Effector memory CD4-positive, alpha-beta T cell (primary cell): ENCODE measurements around the gene TAF4.

Experiments
- DNase-seq, 3 donors: peaks; one replicate each; pipeline ENCODE4 v3.0.0-alpha.2; 2020
- H3K27ac ChIP-seq: 2 replicates; pipeline ENCODE4 v1.7.0; 2013; ENCODE audit warnings: mild to moderate bottlenecking, low read length, moderate library complexity; ENCODE audit not compliant: insufficient read depth, poor library complexity, severe bottlenecking
- H3K27me3 ChIP-seq: replicated peaks from 2 replicates; pipeline ENCODE4 v1.7.0; 2013; ENCODE audit warnings: mild to moderate bottlenecking, low read length; ENCODE audit not compliant: insufficient read depth, control insufficient read depth, poor library complexity, severe bottlenecking
- H3K36me3 ChIP-seq: 2 replicates; pipeline ENCODE4 v1.7.0; 2013; ENCODE audit warnings: mild to moderate bottlenecking, low read length, moderate library complexity; ENCODE audit not compliant: control insufficient read depth, insufficient read depth
- H3K4me1 ChIP-seq: 2 replicates; pipeline ENCODE4 v1.7.0; 2013; ENCODE audit warnings: low read length, mild to moderate bottlenecking; ENCODE audit not compliant: control insufficient read depth, insufficient read depth, poor library complexity, severe bottlenecking
- H3K4me3 ChIP-seq: 2 replicates; pipeline ENCODE4 v1.7.0; 2013; ENCODE audit warnings: low read length, low read depth, mild to moderate bottlenecking; ENCODE audit not compliant: insufficient read depth, poor library complexity, severe bottlenecking
- H3K9me3 ChIP-seq: 2 replicates; pipeline ENCODE4 v1.7.0; 2013; ENCODE audit warnings: mild to moderate bottlenecking, low read length, moderate library complexity; ENCODE audit not compliant: control insufficient read depth

Gene TAF4

GRCh38 chr20:61965606-61966491, 99.8 kb downstream of the TAF4 start:
- DNase-seq = no peak
- H3K36me3 ChIP-seq = no peaks in the 10 kb centered on the region

GRCh38 chr20:61964675-61965605, 100.7 kb downstream of the TAF4 start:
- Histone ChIP-seq H3K27me3 (no peaks in the 10 kb centered on the region), H3K9me3 (no peaks in the 10 kb centered on the region), H3K27ac (no peak overlapping the region), H3K36me3 (no peaks in the 10 kb centered on the region), H3K4me3 (no peak overlapping the region), H3K4me1 (no peaks in the 10 kb centered on the region)
- no peak for DNase-seq

More at GRCh38 chr20:61965606-61966491, 99.8 kb downstream of the TAF4 start:
- no peaks in the 10 kb centered on the region for H3K27me3 ChIP-seq
- no peak overlapping the region for H3K4me3 ChIP-seq
- H3K27ac ChIP-seq = no peak overlapping the region
- no peaks in the 10 kb centered on the region for H3K4me1 ChIP-seq
- no peaks in the 10 kb centered on the region for H3K9me3 ChIP-seq

- H3K27ac ChIP-seq = no peak overlapping the region
- no peaks in the 10 kb centered on the region for H3K27me3 ChIP-seq
- no peak overlapping the region for H3K4me3 ChIP-seq
- H3K9me3 ChIP-seq = no peaks in the 10 kb centered on the region
- no peaks in the 10 kb centered on the region for H3K36me3 ChIP-seq
- H3K4me1 ChIP-seq = no peaks in the 10 kb centered on the region
- DNase-seq = no peak
Measured at GRCh38 chr20:61963885-61964674, 101.6 kb downstream of the TAF4 start.

- Histone ChIP-seq H3K4me3 (no peak overlapping the region), H3K36me3 (no peaks in the 10 kb centered on the region), H3K27ac (no peak overlapping the region), H3K9me3 (no peaks in the 10 kb centered on the region), H3K4me1 (no peaks in the 10 kb centered on the region), H3K27me3 (no peaks in the 10 kb centered on the region)
- no peak for DNase-seq
Measured at GRCh38 chr20:61963149-61963548, 102.5 kb downstream of the TAF4 start.

GRCh38 chr20:61960836-61961235, 104.8 kb downstream of the TAF4 start:
- H3K9me3 ChIP-seq = no peaks in the 10 kb centered on the region
- no peak overlapping the region for H3K27ac ChIP-seq
- H3K4me3 ChIP-seq = no peak overlapping the region
- no peaks in the 10 kb centered on the region for H3K36me3 ChIP-seq
- no peak for DNase-seq
- no peaks in the 10 kb centered on the region for H3K27me3 ChIP-seq
- no peaks in the 10 kb centered on the region for H3K4me1 ChIP-seq

- no peaks in the 10 kb centered on the region for H3K4me1 ChIP-seq
- H3K4me3 ChIP-seq = no peak overlapping the region
- H3K36me3 ChIP-seq = no peaks in the 10 kb centered on the region
- no peaks in the 10 kb centered on the region for H3K27me3 ChIP-seq
- H3K27ac ChIP-seq = no peak overlapping the region
- H3K9me3 ChIP-seq = no peaks in the 10 kb centered on the region
- no peak for DNase-seq
Measured at GRCh38 chr20:61958773-61959700, 106.6 kb downstream of the TAF4 start.

- Histone ChIP-seq H3K36me3 (no peaks in the 10 kb centered on the region), H3K27ac (no peak overlapping the region), H3K9me3 (no peaks in the 10 kb centered on the region), H3K4me1 (no peaks in the 10 kb centered on the region), H3K27me3 (no peaks in the 10 kb centered on the region), H3K4me3 (no peak overlapping the region)
- no peak for DNase-seq
Measured at GRCh38 chr20:61957961-61958715, 107.5 kb downstream of the TAF4 start.

GRCh38 chr20:61956396-61957342, 109.0 kb downstream of the TAF4 start:
- no peak for DNase-seq
- H3K27me3 ChIP-seq = peaks cover 5% of the 10 kb centered on the region
- H3K4me1 ChIP-seq = no peaks in the 10 kb centered on the region
- no peak overlapping the region for H3K27ac ChIP-seq
- H3K4me3 ChIP-seq = no peak overlapping the region
- no peaks in the 10 kb centered on the region for H3K9me3 ChIP-seq
- H3K36me3 ChIP-seq = no peaks in the 10 kb centered on the region
